ENCODE data around the gene PAX7. TPM values are rescaled to one million over a fixed set of nuclear protein-coding genes. Genes with fewer than 3 reads are reported as not detected.

PAX7 gene
- total RNA-seq, 3 donors from 2014 or later (not counting 1 experiment from before 2014, with no cell fraction given): not detected

DNA sequence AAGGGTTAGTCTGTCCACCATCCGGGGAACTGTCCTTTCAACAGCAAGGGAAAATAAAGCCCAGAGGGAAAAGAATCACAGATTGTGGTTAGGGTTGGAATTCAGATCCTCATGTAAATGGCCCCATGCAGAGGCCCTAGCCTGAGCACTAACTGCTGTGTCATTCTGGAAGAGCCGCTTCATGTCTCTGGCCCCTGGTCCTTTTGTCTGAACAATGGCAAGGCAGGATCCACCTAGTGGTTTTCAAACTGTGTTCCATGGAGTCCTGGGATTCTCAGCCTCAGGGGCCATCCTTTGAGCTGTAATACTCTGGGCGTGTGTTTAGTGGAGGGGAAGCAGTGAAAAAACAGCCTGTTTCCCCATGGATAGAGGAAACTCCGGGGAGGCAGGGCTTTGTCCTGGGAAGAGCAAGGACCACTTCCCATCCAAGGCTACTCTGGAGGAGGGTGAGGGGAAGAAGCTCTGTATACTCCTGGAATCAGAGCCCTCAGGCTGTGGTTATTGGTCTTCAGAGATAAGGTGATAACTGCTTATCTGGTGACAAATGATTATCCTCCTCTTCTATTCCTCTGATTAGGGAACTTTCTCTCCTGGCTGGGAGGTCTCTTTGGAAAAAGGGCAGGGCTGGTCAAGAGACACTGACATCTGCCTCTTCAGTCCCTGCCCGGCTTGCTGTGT, 19.2 kb downstream of the PAX7 start:
- Mint-ChIP-seq H3K27me3 (ENCODE audit: low read depth in 2 of 2) (peaks cover 65 to 75% of the 10 kb centered on the region in 2 donors), H3K27ac (no peak overlapping the region), H3K4me1 (peaks cover 0 to 11% of the 10 kb centered on the region in 2 donors), H3K4me3 (no peak overlapping the region), H3K36me3 (no peaks in the 10 kb centered on the region), H3K9me3 (no peaks in the 10 kb centered on the region)
- WGBS (ENCODE audit: insufficient coverage): 32% methylated on average over 5 of the region's 5 CpGs
- Histone ChIP-seq H3K4me1 (ENCODE audit: control insufficient read depth, insufficient read depth, low read length) (no peaks in the 10 kb centered on the region), H3K27ac (ENCODE audit: low read length) (no peak overlapping the region), H3K4me3 (ENCODE audit: low read length) (no peak overlapping the region), H3K27me3 (ENCODE audit: control insufficient read depth, insufficient read depth, low read length) (peaks cover 41% of the 10 kb centered on the region), H3K9me3 (ENCODE audit: control insufficient read depth, insufficient read depth, low read length) (no peaks in the 10 kb centered on the region), H3K36me3 (ENCODE audit: control insufficient read depth, insufficient read depth, low read length) (no peaks in the 10 kb centered on the region)
- TF ChIP-seq, protein P1, sequence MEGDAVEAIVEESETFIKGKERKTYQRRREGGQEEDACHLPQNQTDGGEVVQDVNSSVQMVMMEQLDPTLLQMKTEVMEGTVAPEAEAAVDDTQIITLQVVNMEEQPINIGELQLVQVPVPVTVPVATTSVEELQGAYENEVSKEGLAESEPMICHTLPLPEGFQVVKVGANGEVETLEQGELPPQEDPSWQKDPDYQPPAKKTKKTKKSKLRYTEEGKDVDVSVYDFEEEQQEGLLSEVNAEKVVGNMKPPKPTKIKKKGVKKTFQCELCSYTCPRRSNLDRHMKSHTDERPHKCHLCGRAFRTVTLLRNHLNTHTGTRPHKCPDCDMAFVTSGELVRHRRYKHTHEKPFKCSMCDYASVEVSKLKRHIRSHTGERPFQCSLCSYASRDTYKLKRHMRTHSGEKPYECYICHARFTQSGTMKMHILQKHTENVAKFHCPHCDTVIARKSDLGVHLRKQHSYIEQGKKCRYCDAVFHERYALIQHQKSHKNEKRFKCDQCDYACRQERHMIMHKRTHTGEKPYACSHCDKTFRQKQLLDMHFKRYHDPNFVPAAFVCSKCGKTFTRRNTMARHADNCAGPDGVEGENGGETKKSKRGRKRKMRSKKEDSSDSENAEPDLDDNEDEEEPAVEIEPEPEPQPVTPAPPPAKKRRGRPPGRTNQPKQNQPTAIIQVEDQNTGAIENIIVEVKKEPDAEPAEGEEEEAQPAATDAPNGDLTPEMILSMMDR (IDR thresholded peaks at IDR 0.05): no peak
- no peak for ATAC-seq
- intact Hi-C loops (cut with micrococcal nuclease): no loop called here
- DNase-seq: no peak

DNA sequence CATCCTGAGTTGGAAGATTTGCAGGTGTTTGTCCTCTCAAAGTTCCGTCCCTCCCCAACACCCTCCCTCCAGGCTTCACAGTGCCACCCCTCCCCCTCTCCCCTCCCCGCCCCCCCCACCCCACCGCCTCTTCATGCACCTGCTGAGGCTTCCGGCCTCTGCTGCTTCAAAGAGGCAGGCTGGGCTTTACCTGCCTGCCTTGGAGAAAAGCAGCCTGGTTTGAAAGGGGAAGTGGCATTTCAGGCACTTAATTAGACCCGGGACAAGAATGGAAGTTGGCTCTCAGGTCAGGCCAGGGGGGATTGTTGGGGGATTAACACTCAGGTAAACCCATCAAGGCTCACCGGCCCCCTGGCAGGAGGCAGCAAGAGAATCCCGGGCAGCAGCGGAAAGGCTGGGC, 21.1 kb downstream of the PAX7 start:
- Histone ChIP-seq H3K36me3 (ENCODE audit: control insufficient read depth, insufficient read depth, low read length) (no peaks in the 10 kb centered on the region), H3K4me3 (ENCODE audit: low read length) (no peak overlapping the region), H3K4me1 (ENCODE audit: control insufficient read depth, insufficient read depth, low read length) (no peaks in the 10 kb centered on the region), H3K27me3 (ENCODE audit: control insufficient read depth, insufficient read depth, low read length) (peaks cover 33% of the 10 kb centered on the region), H3K9me3 (ENCODE audit: control insufficient read depth, insufficient read depth, low read length) (no peaks in the 10 kb centered on the region), H3K27ac (ENCODE audit: low read length) (no peak overlapping the region)
- DNase-seq (peak in 1 of 2 donors; percentile 64), ATAC-seq (no peak)
- TF ChIP-seq, protein P1 (IDR thresholded peaks at IDR 0.05): no peak
- H3K36me3 Mint-ChIP-seq: no peaks in the 10 kb centered on the region
- H3K4me1 Mint-ChIP-seq: peaks cover 0 to 7% of the 10 kb centered on the region in 2 donors
- H3K9me3 Mint-ChIP-seq: no peaks in the 10 kb centered on the region
- 11% methylated on average over 5 of the region's 8 CpGs for WGBS (ENCODE audit: insufficient coverage)
- no peak overlapping the region for H3K4me3 Mint-ChIP-seq
- intact Hi-C loops (cut with micrococcal nuclease): no loop called here
- H3K27ac Mint-ChIP-seq: no peak overlapping the region
- peaks cover 57 to 73% of the 10 kb centered on the region in 2 donors for H3K27me3 Mint-ChIP-seq (ENCODE audit: low read depth in 2 of 2)

DNA sequence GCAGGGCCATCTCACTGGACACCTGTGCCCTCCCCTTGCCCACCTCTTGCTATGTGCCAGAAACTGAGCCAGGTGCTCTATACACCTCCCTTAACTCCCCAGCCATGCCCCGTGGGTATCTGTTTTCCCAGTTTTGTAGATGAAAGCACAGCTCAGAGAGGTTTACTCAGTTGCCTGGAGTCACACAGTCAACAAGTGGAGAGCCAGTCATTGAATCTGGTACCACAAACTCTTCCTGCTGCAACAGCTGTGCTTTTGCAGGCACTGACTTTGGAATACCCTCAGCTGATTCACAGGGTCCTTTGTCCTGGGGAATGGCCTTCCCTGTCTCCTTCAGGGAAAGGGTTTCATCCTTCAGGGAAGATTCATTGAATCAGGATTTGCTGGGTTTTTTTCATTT, 22.1 kb downstream of the PAX7 start:
- Mint-ChIP-seq H3K4me1 (peaks cover 0 to 7% of the 10 kb centered on the region in 2 donors), H3K4me3 (no peak overlapping the region), H3K27me3 (ENCODE audit: low read depth in 2 of 2) (peaks cover 62 to 84% of the 10 kb centered on the region in 2 donors), H3K36me3 (no peaks in the 10 kb centered on the region), H3K27ac (no peak overlapping the region), H3K9me3 (no peaks in the 10 kb centered on the region)
- DNase-seq (no peak), ATAC-seq (no peak)
- intact Hi-C loops (cut with micrococcal nuclease): no loop called here
- no peak overlapping the region for H3K4me3 ChIP-seq (ENCODE audit: low read length)
- peaks cover 30% of the 10 kb centered on the region for H3K27me3 ChIP-seq (ENCODE audit: control insufficient read depth, insufficient read depth, low read length)
- TF ChIP-seq, protein P1 (IDR thresholded peaks at IDR 0.05): no peak
- no peaks in the 10 kb centered on the region for H3K9me3 ChIP-seq (ENCODE audit: control insufficient read depth, insufficient read depth, low read length)
- H3K36me3 ChIP-seq (ENCODE audit: control insufficient read depth, insufficient read depth, low read length): no peaks in the 10 kb centered on the region
- H3K27ac ChIP-seq (ENCODE audit: low read length): no peak overlapping the region
- 17% methylated on average over 1 of the region's 1 CpG for WGBS (ENCODE audit: insufficient coverage)
- H3K4me1 ChIP-seq (ENCODE audit: control insufficient read depth, insufficient read depth, low read length): no peaks in the 10 kb centered on the region

DNA sequence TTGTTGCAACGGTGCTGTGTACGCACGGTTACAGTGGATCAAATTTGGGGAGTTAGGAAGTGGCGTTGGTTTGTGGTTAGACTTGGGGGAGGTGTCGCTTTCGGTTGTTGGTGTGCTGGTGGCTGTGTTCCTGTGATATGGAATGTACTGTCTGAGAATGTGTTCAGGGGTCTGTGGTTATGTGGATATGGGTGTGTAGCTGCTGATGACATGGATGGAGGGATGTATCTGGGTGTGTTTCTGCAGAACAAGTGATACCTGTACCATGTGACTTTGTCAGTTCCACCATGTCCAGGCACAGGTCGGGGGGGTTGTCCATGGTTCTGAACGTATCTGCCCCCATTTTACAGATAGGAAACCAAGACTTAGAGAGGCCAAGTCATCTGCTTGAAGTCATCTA, 22.7 kb downstream of the PAX7 start:
- Histone ChIP-seq H3K36me3 (ENCODE audit: control insufficient read depth, insufficient read depth, low read length) (no peaks in the 10 kb centered on the region), H3K27ac (ENCODE audit: low read length) (no peak overlapping the region), H3K27me3 (ENCODE audit: control insufficient read depth, insufficient read depth, low read length) (peaks cover 25% of the 10 kb centered on the region), H3K4me1 (ENCODE audit: control insufficient read depth, insufficient read depth, low read length) (no peaks in the 10 kb centered on the region), H3K4me3 (ENCODE audit: low read length) (no peak overlapping the region), H3K9me3 (ENCODE audit: control insufficient read depth, insufficient read depth, low read length) (no peaks in the 10 kb centered on the region)
- Mint-ChIP-seq H3K9me3 (no peaks in the 10 kb centered on the region), H3K4me3 (no peak overlapping the region), H3K4me1 (peaks cover 0 to 7% of the 10 kb centered on the region in 2 donors), H3K36me3 (no peaks in the 10 kb centered on the region), H3K27ac (no peak overlapping the region), H3K27me3 (ENCODE audit: low read depth in 2 of 2) (peaks cover 57 to 84% of the 10 kb centered on the region in 2 donors)
- intact Hi-C loops (cut with micrococcal nuclease): no loop called here
- ATAC-seq (no peak), DNase-seq (peak in 1 of 2 donors; percentile 37)
- TF ChIP-seq, protein P1 (IDR thresholded peaks at IDR 0.05): no peak
- 9% methylated on average over 8 of the region's 8 CpGs for WGBS (ENCODE audit: insufficient coverage)
